Head of caudate nucleus (tissue), 42 donors: ENCODE data around the gene RSRP1.

Source experiments
- DNase-seq, 42 donors: peaks; one replicate each; pipeline versions ENCODE4 v3.0.0 to v3.0.0-alpha.2; 2020 to 2021; ENCODE audit warnings: mixed read lengths in 7 of 42
- intact Hi-C: fragments of 100-400 bp; cut with DNase I; formaldehyde crosslinking; loops from one replicate; pipeline ENCODE4 v1.15.0; 2022

Gene RSRP1

GRCh38 chr1:25232866-25233784 lies 14.1 kb downstream of the RSRP1 start:
- intact Hi-C loops: no loop called here
- peak; percentile 36 to 92 (median 75) for DNase-seq

- intact Hi-C loops: no loop called here
- DNase-seq: peak; percentile 88 to 98 (median 95)
Observed at GRCh38 chr1:25232027-25232865, 15.0 kb downstream of the RSRP1 start, which contains the start of gene SYF2. Gene SYF2 (minus strand): TSS chr1:25232502. CDS start chr1:25232467, 35 bp downstream.

DNA sequence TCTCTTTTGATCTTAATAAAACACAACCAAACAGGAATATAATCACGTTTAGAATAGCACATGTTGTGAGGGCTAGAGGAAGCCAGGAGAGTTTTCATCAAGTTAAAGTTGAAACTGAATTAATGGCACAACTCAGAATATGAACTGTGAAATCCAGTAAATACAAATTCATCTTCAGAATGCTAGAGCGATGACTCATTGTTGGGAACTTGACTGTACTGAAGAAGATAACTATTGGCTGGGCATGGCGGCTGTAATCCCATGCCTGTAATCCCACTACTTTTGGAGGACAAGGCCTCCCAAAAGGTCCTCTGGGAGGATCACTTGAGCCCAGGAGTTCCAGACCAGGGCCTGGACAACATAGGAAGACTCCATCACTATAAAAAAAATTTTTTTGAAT lies 23.8 kb downstream of the RSRP1 start:
- DNase-seq: peak in 1 of 42 donors; percentile 14
- intact Hi-C loops: no loop called here

- DNase-seq: peak in 1 of 42 donors; percentile 8
- intact Hi-C loops: no loop called here
Observed at GRCh38 chr1:25222606-25223005, 24.6 kb downstream of the RSRP1 start.

DNA sequence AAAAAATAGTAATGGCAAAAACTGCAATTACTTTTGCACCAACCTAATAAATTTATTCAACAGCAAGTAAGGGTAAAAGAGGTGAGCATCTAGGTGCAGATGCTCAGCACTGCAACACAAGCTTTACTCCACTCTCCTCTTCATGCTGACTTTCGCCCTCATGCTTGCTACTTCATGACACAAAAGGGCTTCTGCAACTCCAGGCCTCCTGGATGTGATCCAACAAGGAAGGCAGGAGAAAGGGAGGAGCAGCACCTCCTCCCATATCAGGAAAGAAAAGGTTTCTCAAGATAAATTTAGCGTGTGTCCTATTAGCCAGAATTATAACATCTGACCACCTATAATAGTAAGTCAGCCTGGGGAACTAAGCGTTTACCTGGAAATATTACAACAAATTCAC lies 26.6 kb downstream of the RSRP1 start:
- peak in 1 of 42 donors; percentile 8 for DNase-seq
- intact Hi-C loops: no loop called here

DNA sequence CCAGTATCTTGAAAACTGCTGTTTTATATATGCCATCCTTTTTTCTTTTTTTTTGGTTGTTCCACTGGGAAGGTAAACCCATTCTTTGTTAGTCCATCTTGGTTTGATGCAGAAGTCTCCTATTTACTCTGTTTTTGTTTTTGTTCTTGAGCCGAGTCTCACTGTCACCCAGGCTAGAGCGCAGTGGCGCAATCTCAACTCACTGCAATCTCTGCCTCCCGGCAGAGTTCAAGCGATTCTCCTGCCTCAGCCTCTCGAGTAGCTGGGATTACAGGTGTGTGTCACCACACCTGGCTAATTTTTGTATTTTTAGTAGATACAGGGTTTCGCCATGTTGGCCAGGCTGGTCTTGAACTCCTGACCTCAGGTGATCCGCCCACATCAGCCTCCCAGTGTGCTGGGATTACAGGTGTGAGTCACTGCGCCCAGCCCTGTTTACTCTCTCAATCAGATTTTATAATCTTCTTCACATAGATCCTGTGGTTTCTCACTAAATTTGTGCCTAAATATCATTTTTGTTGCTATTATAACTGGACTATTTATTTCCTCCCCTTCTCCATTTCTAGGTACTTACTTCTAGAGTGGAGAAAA lies 27.5 kb downstream of the RSRP1 start:
- DNase-seq: peak in 1 of 42 donors; percentile 8
- intact Hi-C loops: no loop called here

- intact Hi-C loops: no loop called here
- DNase-seq: peak in 1 of 42 donors; percentile 33
Observed at GRCh38 chr1:25217598-25218232, 29.5 kb downstream of the RSRP1 start.

GRCh38 chr1:25217015-25217414 lies 30.2 kb downstream of the RSRP1 start:
- no peak for DNase-seq
- intact Hi-C loops: no loop called here

GRCh38 chr1:25216123-25216522 lies 31.1 kb downstream of the RSRP1 start:
- peak in 1 of 42 donors; percentile 12 for DNase-seq
- intact Hi-C loops: no loop called here

DNA sequence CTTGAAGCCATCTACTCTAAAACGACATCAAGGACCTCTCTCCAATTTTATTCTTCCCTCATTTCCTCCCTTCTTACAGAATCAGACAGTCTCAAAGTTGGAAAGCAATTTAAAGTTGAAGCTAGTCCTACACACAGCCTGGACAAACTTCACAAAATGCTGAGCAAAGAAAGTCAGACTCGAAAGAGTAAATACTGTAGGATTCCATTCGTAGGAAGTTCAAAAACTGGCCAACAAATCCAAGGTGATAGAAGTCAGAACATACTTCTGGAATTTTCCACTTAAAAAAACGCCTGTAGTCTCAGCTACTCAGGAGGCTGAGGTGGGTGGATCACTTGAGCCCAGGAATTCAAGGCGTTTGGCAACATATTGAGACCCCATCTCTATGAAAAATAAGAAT lies 34.5 kb downstream of the RSRP1 start:
- no peak for DNase-seq
- intact Hi-C loops: no loop called here

DNA sequence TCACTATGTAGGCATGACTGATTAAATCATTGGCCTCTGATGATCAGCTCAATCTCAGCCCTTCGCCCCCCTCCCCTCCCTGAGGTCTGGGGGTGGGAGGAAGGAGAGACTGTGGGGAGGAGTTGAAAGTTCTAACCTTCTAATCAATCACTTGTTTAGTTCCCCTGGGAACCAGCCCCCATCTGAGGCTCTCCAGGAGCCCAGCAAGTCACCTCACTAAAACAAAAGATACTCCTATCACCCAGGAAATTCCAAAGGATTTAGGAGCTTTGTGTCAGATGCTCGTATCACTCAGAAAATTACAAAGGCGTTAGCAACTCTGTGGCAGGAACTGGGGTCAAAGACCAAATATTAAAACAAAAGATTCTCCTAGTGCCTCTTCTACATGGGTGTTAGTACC lies 36.5 kb downstream of the RSRP1 start:
- DNase-seq: peak in 1 of 42 donors; percentile 6
- intact Hi-C loops: no loop called here

DNA sequence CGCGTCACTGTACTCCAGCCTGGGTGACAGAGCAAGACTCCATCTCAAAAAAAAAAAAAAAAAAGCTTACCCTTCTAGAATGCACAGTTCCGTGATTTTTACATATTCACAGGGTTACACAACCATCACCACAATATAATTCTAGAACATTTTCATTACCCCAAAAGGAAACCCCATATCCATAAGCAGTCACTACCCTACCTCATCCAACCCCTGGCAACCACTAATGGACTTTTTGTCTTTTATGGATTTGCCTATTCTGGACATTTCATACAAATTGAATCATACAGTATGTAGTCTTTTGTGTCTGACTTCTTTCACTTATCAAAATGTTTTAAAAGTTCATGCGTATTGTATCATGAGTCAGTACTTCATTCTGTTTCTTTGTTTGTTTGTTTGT lies 37.7 kb downstream of the RSRP1 start:
- intact Hi-C loops: loop anchor here (10.0 kb wide), 3 partner anchors 65 to 365 kb away; partner anchors contain the start of gene RUNX3
- no peak for DNase-seq

- intact Hi-C loops: loop anchor here (10.0 kb wide), 3 partner anchors 64 to 364 kb away; partner anchors contain the start of gene RUNX3
- no peak for DNase-seq
Observed at GRCh38 chr1:25208561-25209222, 38.6 kb downstream of the RSRP1 start.

DNA sequence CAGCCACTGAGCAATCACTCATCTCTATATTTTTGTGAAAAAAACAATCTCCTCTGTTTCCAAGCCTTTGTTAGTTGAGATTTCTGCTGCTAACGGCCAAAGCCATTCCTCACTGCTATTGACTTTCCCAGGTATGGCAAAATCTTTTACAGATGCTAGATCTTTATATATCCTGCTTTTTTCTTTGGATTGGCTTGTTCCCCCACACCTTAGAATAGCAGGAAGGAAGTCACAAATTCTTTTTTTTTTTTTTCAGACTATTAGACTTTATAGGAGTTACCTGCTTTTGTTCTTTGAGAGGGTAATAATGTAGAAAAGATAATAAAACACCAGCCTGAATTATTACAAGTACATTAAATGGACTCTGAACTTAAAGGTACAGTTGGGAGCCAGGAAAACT lies 39.2 kb downstream of the RSRP1 start:
- DNase-seq: no peak
- intact Hi-C loops: loop anchor here (10.0 kb wide), 3 partner anchors 63 to 363 kb away; partner anchors contain the start of gene RUNX3

DNA sequence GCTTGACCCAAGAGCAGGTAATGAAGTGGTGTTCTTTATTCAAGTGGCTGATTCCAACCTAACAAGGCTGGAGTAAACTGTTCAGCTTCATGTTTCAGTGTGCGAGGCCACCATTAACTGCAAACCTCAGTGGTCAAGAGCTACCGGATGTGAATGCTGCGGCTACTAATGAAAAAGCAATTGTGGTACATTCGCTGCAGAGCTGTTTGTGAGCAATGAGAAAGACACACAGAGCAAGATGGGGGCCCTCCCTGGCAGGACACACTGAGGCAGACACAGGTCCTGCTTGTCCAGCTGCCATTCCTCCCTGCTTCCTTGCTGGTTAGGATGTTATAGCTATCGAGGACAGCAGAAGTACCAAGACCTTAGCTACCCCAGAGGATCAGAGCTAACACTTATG lies 41.1 kb downstream of the RSRP1 start:
- intact Hi-C loops: loop anchor here (10.0 kb wide), 3 partner anchors 61 to 361 kb away; partner anchors contain the start of gene RUNX3
- peak in 2 of 42 donors; percentile 5 to 8 for DNase-seq

- DNase-seq: no peak
- intact Hi-C loops: loop anchor here (10.0 kb wide), 3 partner anchors 61 to 361 kb away; partner anchors contain the start of gene RUNX3
Observed at GRCh38 chr1:25205786-25206185, 41.5 kb downstream of the RSRP1 start.

DNA sequence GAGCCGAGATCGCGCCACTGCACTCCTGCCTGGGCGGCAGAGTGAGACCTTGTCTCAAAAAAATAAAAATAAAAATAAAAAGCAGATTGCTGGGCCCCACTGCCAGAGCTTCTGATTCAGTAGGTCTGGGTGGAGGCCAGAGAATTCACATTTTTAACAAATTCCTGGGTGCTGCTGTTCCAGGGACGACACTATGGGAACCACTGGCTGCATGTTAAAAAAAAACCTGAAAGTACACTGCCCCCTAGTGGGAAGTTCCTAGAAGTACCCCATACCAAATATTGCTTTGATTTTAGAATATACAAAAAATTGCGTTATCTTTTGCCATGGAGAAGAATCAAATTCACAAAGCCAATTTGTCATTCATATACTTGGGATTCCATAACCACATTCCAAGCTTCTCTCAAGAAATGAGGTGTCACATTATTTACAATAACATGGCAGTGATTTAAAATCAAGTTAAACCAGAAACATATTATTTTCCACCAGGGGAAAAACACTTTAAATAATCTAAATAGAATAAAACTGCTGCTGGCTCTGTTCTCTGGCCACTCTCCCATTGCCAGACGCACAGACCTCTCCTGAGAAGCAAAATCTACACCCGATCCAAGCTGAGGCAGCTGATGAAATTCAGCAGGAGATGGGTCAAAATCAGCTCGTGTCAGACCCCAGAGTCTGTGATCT lies 42.3 kb downstream of the RSRP1 start:
- DNase-seq: peak in 6 of 42 donors; percentile 19 to 53 (median 28)
- intact Hi-C loops: loop anchor here (10.0 kb wide), 3 partner anchors 60 to 360 kb away; partner anchors contain the start of gene RUNX3
